Suppressor macrophage treated with lipopolysaccharide for 4 hours (primary cell): ENCODE results near the gene EHBP1L1.
"Not testable (repeated sequence)": the region's sequence is repeated elsewhere in the genome, so short reads cannot be mapped to it uniquely, and the experiment has no call there.

Experiments
- DNase-seq: peaks from one replicate; pipeline ENCODE4 v3.0.0-alpha.2; 2020

EHBP1L1 gene

GRCh38 chr11:65562788-65563187 lies 13.1 kb upstream of the EHBP1L1 start:
- DNase-seq = no peak

- DNase-seq = peak; percentile 35
Observed at GRCh38 chr11:65563601-65564000, 12.3 kb upstream of the EHBP1L1 start.

- DNase-seq = not testable (repeated sequence)
Observed at GRCh38 chr11:65564879-65565559, 10.8 kb upstream of the EHBP1L1 start.

GRCh38 chr11:65565624-65566453 lies 10.0 kb upstream of the EHBP1L1 start:
- DNase-seq = no peak

- no peak for DNase-seq
Observed at GRCh38 chr11:65569164-65569972, 6.5 kb upstream of the EHBP1L1 start.

- DNase-seq = peak; percentile 99
Observed at GRCh38 chr11:65569973-65570918, 5.6 kb upstream of the EHBP1L1 start, which contains the start of gene ZNRD2. Gene ZNRD2, plus strand, starts transcription at chr11:65570477. Its CDS starts 15 bp downstream, at chr11:65570492.

- no peak for DNase-seq
Observed at GRCh38 chr11:65571420-65571819, 4.4 kb upstream of the EHBP1L1 start.

DNA sequence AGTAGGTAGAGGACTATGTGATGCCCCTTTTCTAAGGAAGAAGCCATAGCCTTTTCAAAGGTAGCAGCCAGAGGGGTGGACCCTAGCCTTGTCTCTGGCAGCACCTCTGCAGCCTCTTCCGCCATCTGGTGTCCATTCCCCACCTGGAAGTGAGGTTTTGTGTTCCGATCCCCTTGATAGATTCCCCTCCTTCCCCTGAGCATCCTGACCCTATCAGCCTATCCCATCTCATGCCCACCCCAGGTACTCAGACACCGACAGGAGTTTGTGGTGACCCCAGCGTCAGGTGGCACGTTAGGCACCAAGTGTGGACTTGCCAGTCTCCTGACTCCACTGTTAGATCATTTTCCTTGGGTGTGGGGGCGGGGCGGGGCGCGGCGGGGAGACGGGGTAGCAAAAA lies 3.9 kb upstream of the EHBP1L1 start:
- no peak for DNase-seq

DNA sequence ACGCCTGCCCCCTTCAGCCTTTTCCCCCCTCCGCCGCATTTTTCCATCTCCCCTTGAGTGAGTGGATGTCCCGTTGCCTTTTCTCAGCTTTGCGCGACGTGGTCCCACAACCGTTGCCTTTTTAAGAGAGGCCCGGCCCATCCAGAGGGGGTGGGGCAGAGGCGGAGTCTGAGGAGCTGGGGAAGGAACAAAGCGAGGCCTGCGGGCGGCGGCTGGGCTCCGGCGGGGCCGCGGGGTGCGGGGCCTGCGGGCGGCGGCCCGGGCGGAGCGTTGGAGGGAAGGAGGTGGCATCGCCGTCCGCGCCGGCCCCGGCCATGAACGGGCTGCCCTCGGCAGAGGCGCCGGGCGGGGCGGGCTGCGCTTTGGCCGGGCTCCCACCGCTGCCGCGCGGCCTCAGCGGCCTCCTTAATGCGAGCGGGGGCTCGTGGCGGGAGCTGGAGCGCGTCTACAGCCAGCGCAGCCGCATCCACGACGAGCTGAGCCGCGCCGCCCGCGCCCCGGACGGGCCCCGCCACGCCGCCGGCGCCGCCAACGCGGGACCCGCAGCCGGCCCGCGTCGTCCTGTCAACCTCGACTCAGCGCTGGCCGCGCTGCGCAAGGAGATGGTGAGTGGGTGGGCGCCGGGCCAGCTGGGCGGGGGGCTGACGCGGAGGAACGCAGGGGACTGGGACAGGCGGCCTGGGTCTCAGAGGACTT lies 3.3 kb upstream of the EHBP1L1 start, which contains the start of gene FAM89B:
FAM89B (plus strand) TSS at position 183 of the 696 bp plus-strand sequence; CDS start at position 315, 132 bp downstream.
- peak; percentile 91 for DNase-seq

DNA sequence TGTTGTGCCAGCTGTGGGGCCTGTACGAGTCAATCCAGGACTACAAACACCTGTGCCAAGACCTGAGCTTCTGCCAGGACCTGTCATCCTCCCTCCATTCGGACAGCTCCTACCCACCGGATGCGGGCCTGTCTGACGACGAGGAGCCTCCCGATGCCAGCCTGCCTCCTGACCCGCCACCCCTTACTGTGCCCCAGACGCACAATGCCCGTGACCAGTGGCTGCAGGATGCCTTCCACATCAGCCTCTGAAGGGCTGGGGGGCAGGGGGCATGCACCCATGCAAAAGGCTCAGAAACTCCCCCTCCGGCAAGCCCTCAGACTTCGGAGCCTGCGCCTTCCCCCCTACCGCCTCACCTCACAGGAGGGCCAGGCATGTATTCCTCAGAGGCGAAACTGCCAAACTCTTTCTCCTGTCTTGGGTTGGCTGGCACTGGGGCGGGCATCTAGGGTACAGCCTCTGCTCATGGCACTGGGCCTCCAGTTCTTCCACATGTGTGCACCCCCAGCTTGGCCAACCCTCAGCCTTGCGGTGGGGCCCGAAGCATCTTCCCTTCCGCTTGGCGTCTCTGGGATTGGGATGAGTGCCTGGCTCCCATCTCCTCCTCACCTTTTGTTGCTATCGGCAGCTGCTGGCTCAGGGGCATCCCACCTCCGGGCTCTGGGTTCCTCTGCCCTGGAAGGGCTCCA lies 2.3 kb upstream of the EHBP1L1 start:
- no peak for DNase-seq

DNA sequence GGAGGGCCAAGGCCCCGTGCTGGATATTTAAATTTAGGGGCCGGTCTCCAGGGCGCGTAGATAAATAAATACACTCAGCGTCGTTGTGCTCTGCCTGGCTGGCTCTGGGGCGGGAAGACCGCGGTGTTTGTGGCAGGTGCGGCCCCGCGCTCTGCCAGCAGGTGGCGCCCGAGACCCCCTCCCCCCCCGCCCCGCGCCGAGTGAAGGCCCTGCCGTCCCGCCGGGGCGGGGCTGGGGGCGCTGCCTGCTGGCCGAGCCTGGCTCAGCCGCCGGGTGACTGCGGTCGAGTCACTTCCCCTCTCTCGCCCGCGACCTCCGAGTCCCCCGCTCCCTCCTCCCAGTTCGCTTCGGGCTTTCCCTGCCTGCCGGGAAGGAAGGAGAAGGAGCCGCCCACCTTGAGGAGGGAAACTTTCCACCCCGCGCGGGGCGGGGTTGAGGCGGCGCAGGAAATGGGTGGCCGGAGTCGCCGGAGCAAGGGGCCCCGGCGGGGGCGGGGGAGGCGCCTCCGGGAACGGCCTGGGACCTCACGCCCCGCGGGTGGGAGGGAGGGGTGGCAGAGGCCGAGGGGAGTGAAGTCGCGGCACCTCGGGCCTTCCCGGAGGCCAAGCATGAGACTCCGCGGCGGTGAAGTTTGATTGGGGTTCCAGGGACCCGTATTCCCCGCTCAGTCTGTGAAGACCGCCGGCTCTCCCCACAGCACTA lies 1.6 kb upstream of the EHBP1L1 start:
- DNase-seq = peak; percentile 99

GRCh38 chr11:65574811-65575567 lies 864 bp upstream of the EHBP1L1 start:
- DNase-seq = no peak

DNA sequence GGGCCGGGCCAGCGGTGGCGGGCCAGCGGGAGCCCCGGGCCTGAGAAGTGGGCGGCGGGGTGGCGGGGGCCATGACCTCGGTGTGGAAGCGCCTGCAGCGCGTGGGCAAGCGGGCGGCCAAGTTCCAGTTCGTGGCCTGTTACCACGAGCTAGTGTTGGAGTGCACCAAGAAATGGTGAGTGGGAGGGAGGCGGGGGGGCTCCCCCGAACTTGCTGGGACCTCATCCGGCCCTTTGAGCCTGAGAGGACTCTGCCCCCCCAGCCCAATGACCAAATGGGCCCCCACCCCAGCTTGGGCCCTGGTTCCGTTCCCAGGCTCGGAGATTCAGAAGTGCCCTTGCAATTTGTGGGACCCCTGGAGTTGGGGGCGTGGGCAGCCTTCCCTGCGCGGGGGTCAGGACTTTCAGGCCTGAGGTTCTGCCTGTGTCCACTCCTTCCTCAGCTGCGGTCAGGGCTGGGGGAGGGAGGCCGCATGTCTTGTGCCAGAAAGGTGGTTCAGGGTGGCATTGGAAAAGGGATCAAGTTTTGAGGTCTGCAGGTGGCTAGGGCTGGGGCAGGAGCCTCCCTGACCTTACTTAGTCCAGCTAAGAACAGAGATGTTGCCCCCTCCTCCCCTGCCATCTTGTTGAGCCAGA lies 496 bp downstream of the EHBP1L1 start:
- peak; percentile 29 for DNase-seq

DNA sequence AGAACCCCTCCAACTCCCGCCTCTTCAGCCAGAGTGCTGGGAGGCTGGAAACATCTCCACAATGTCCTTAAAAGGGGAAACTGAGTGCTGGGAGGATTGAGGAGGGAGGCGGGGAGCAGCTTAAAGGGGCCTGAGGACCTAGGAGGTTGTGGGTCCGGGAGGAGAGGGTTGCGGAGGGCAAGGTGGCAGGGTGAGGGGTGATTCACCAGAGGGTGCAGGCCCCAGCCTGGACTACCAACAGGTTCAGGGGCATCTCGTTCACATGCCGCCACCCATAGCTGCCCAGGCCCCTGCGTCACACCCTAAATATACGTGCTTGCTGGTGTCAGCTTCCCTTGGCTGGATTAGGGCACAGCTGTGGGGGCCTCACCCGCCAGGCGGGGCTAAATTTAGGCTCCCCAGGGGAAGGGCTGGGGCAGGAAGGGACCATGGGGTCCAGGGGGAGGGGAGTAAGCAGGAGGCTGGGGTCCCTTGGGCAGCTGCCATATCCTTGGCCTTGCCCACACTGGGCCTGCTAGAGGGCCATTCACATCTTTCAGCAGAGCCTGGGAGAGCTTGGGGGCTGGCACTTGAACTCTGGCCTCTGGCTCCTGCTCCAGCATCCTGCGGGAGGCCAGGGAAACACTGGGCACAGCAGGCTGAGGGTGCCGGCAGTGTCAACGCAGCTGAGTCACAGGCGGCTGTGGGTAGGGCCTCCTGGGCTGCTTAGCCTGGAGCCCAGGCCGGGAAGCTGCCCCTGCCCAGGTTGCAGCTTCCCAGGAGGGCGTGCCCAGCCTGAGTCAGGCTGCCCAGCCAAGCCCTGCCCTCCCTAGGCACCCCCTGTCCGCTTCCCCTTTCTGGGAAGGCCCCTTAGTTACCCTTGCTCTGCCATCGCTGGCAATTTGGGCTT lies 1.3 kb downstream of the EHBP1L1 start:
- peak; percentile 96 for DNase-seq

DNA sequence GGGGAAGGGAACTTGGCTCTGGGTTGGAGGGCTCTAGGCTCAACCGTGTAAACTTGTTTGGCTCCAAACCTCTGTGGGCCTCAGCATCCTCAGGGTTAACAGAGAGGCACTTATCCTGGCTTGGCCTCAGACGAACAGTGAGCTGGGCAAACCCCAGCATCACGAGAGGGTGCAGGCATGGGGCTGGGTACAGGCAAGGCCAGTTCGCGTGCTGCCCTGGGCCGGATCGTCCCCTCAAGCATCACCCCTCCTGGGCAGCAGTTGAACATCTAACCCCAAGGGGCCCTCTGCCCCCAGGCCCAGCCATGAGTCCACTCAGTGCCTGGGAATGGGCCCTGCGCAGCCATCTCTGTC lies 1.9 kb downstream of the EHBP1L1 start:
- no peak for DNase-seq

GRCh38 chr11:65578134-65578533 lies 2.3 kb downstream of the EHBP1L1 start:
- no peak for DNase-seq

DNA sequence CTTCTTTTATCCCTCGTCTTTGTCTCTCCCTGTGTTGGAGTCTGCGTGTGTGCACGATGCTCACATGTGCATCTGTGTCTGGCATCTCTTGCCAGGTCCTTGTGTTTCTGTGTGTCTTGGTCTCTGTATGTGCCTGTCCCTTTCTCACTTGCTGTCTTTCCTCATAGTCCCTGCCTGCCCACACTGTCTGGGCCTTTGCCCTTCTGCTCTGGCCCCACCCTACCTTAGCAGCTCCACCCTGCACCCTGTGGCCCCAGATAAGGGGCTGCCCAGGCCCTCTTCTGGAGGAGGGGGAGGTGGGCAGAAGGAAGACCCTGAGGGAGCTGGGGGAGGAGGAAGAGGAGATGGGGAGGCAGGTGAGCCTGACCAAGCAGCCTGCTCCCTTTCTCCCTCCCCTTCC lies 2.8 kb downstream of the EHBP1L1 start:
- no peak for DNase-seq

DNA sequence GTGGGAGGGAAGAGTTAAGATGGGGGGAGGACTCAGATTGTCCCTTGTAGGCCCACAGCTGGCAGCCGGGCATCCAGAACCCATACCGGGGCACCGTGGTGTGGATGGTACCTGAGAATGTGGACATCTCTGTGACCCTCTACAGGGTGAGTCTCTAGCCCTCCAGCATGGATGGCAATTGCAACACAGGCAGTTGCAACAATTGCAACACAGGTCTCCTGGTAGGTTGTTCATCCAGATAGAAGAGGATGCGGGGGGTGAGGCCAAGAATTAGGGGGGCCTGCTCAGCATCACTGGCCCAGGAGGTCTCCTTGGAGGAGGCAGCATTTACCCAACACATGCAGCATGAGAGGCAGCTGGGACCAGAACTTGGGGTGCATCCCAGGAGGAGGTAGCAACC lies 3.4 kb downstream of the EHBP1L1 start:
- DNase-seq = no peak
